SK-N-SH treated with all-trans-retinoic acid at 6 μM for 48 hours (cell line): ENCODE results near the gene BCAR3.
A peak's percentile ranks its signal among the peaks of the same experiment; 100 is the strongest.

Experiments
- ATAC-seq: fragments of 200-7000 bp; cut with Tn5 transposase; 3 replicates; pipeline ENCODE4 v1.9.1; 2020; ENCODE audit warnings: mild to moderate bottlenecking, moderate library complexity
- ARNTL ChIP-seq: fragments of 450-650 bp; formaldehyde crosslinking; IDR thresholded peaks from 2 replicates; pipeline ENCODE4 v1.5.0; 2020; ENCODE audit warnings: low read depth, mild to moderate bottlenecking, moderate library complexity, borderline replicate concordance
- BACH2 ChIP-seq: fragments of 250-450 bp; sonication (Bioruptor Pico); IDR thresholded peaks from 2 replicates; pipeline ENCODE4 v1.9.0; 2021; ENCODE audit warnings: mild to moderate bottlenecking, borderline replicate concordance
- ISL1 ChIP-seq: fragments of 250-450 bp; sonication (Bioruptor Pico); IDR thresholded peaks from 2 replicates; pipeline ENCODE4 v2.1.2; 2022; ENCODE audit warnings: mild to moderate bottlenecking, moderate library complexity
- PPARA ChIP-seq: fragments of 250-450 bp; sonication (Bioruptor Pico); IDR thresholded peaks from 2 replicates; pipeline ENCODE4 v1.5.0; 2020; ENCODE audit warnings: mild to moderate bottlenecking, borderline replicate concordance
- RARB ChIP-seq: fragments of 250-450 bp; sonication (Bioruptor Pico); IDR thresholded peaks from 2 replicates; pipeline ENCODE4 v1.8.0; 2021; ENCODE audit warnings: mild to moderate bottlenecking, moderate library complexity
- SNAI2 ChIP-seq: fragments of 250-450 bp; sonication (Bioruptor Pico); IDR thresholded peaks from 2 replicates; pipeline ENCODE4 v1.5.0; 2020; ENCODE audit warnings: mild to moderate bottlenecking, moderate library complexity
- ZC3H10 ChIP-seq: fragments of 250-450 bp; sonication (Bioruptor Pico); IDR thresholded peaks from 2 replicates; pipeline ENCODE4 v1.5.1; 2021; ENCODE audit warnings: mild to moderate bottlenecking, moderate library complexity
- ZFP3 ChIP-seq: fragments of 250-450 bp; sonication (Bioruptor Pico); IDR thresholded peaks from 2 replicates; pipeline ENCODE4 v1.5.0; 2020; ENCODE audit warnings: mild to moderate bottlenecking, moderate library complexity
- ZNF565 ChIP-seq: fragments of 450-650 bp; formaldehyde crosslinking; conservative IDR thresholded peaks from 2 replicates; pipeline ENCODE4 v1.5.0; 2020; ENCODE audit warnings: low read depth, mild to moderate bottlenecking, moderate library complexity
- ZNF70 ChIP-seq: fragments of 450-650 bp; formaldehyde crosslinking; IDR thresholded peaks from 2 replicates; pipeline ENCODE4 v1.5.0; 2020; ENCODE audit warnings: mild to moderate bottlenecking, moderate library complexity
- ZNF8 ChIP-seq: fragments of 450-650 bp; formaldehyde crosslinking; IDR thresholded peaks from 2 replicates; pipeline ENCODE4 v1.5.0; 2020; ENCODE audit warnings: mild to moderate bottlenecking, moderate library complexity
- TF ChIP-seq, protein P1 (sequence below): fragments of 250-450 bp; sonication (Bioruptor Pico); IDR thresholded peaks from 2 replicates; pipeline ENCODE4 v1.5.1; 2021; ENCODE audit warnings: mild to moderate bottlenecking, moderate library complexity
- TF ChIP-seq, protein P2 (sequence below): fragments of 250-450 bp; sonication (Bioruptor Pico); IDR thresholded peaks from 2 replicates; pipeline ENCODE4 v1.5.1; 2020; ENCODE audit warnings: low read depth, mild to moderate bottlenecking, moderate library complexity
- TF ChIP-seq, protein P3 (sequence below): fragments of 250-450 bp; sonication (Bioruptor Pico); IDR thresholded peaks from 2 replicates; pipeline ENCODE4 v1.5.0; 2020; ENCODE audit warnings: mild to moderate bottlenecking, moderate library complexity
- TF ChIP-seq, protein P4 (sequence below): fragments of 250-450 bp; sonication (Bioruptor Pico); IDR thresholded peaks from 2 replicates; pipeline ENCODE4 v1.8.0; 2021; ENCODE audit warnings: low read depth, mild to moderate bottlenecking, moderate library complexity, borderline replicate concordance
- TF ChIP-seq, protein P5 (sequence below): fragments of 250-450 bp; sonication (Bioruptor Pico); IDR thresholded peaks from 2 replicates; pipeline ENCODE4 v1.8.0; 2020; ENCODE audit warnings: mild to moderate bottlenecking, moderate library complexity, borderline replicate concordance

Gene BCAR3

DNA sequence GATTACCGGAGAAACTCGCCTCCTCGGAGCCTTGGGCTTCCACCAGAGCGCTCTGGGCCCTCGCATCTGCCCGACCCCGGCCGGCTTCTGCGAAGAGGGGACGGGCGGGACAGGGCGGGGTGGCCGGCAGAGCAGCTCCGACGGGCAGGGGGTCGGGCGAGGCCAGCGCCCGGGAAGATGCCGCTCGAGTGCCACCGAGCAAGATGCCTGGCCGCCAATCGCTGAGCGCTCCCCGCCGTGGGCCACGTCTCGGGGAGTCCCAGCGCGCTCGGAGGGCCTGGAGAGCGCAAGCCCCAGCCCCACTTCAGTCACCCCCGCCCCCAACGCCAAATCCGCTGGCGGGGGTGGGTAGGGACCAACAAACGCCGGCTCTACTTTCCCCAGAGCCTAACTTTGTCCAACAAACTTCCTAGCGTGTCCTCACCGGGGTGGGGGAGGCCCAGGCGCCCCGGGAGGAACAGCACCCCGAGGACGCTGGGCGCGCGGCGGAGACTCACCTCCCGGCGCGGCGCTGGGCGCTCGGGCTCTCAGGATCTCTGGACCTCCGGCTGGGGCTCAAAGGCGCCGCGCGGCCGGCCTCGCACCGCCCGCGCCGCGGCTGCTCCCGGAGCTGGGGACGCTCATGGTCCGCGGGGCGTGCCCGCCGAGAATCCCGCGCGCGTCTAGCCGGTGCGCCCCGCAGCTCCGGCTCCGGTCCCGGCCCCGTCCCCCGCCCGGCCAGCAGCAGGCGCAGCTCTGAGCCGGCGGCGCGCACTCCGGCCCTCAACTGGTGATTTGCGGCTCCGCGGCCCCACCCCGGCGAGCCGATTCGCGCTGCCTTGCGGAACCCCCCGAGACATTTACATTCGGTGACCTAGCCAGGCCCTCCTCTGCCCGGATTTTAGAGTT lies at the start of gene BCAR3:
TSS of gene BCAR3 (minus strand) at position 737 of the 888 bp plus-strand sequence. CDS start 6,907 bp downstream, outside the sequence.
- TF ChIP-seq, protein P1, sequence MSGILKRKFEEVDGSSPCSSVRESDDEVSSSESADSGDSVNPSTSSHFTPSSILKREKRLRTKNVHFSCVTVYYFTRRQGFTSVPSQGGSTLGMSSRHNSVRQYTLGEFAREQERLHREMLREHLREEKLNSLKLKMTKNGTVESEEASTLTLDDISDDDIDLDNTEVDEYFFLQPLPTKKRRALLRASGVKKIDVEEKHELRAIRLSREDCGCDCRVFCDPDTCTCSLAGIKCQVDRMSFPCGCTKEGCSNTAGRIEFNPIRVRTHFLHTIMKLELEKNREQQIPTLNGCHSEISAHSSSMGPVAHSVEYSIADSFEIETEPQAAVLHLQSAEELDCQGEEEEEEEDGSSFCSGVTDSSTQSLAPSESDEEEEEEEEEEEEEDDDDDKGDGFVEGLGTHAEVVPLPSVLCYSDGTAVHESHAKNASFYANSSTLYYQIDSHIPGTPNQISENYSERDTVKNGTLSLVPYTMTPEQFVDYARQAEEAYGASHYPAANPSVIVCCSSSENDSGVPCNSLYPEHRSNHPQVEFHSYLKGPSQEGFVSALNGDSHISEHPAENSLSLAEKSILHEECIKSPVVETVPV (CRISPR knock-in tag) = no peak
- TF ChIP-seq PPARA (no peak), ZNF70 (CRISPR knock-in tag) (no peak), SNAI2 (CRISPR knock-in tag) (no peak), ZNF8 (CRISPR knock-in tag) (no peak), ZFP3 (CRISPR knock-in tag) (no peak), RARB (CRISPR knock-in tag) (no peak), ZC3H10 (no peak), ZNF565 (CRISPR knock-in tag) (no peak)
- TF ChIP-seq, protein P2, sequence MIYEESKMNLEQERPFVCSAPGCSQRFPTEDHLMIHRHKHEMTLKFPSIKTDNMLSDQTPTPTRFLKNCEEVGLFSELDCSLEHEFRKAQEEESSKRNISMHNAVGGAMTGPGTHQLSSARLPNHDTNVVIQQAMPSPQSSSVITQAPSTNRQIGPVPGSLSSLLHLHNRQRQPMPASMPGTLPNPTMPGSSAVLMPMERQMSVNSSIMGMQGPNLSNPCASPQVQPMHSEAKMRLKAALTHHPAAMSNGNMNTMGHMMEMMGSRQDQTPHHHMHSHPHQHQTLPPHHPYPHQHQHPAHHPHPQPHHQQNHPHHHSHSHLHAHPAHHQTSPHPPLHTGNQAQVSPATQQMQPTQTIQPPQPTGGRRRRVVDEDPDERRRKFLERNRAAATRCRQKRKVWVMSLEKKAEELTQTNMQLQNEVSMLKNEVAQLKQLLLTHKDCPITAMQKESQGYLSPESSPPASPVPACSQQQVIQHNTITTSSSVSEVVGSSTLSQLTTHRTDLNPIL (CRISPR knock-in tag) = no peak
- peak; percentile 68 for ATAC-seq

DNA sequence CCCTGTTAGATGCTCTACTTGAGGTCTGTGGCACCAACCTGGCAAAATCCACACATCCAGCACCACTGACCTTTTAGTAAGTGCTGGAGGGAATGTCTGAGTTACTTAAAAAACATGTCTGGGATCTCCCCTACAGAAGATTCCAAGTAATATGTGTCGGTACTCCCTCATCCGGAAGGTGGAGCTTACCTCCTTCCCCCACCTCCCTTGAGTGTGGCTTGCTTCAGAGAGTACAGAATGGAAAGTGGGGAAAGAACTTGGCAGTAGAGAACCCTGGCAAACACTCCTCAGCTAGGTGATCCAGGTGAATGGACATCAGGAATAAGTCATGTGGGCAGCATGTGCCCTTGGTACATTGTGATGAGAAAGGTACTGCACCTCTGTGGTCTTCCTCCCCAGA lies 49.0 kb upstream of the BCAR3 start:
- no peak for ATAC-seq
- TF ChIP-seq, protein P1 (CRISPR knock-in tag) = no peak
- TF ChIP-seq ISL1 (CRISPR knock-in tag) = no peak

DNA sequence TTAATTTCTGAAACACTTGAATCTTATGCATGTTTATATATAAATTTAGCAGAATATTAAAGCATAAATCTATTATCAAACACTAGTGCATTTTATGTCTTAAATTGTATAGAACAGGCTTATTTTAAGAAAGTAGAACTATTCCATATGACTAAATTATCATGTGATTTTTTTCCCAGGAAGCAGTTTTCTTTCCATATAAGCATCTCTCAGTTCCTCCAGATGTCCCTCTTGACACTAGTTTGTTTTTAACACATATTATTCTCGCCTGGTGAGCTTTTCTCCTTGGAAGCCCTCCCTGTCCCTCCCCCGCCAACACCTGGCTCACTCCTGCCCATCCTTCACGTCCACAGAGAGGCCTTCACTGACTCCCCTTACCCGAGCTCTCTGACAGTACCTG lies 48.3 kb upstream of the BCAR3 start:
- no peak for TF ChIP-seq ZNF8 (CRISPR knock-in tag)
- TF ChIP-seq PPARA = no peak
- TF ChIP-seq, protein P3, sequence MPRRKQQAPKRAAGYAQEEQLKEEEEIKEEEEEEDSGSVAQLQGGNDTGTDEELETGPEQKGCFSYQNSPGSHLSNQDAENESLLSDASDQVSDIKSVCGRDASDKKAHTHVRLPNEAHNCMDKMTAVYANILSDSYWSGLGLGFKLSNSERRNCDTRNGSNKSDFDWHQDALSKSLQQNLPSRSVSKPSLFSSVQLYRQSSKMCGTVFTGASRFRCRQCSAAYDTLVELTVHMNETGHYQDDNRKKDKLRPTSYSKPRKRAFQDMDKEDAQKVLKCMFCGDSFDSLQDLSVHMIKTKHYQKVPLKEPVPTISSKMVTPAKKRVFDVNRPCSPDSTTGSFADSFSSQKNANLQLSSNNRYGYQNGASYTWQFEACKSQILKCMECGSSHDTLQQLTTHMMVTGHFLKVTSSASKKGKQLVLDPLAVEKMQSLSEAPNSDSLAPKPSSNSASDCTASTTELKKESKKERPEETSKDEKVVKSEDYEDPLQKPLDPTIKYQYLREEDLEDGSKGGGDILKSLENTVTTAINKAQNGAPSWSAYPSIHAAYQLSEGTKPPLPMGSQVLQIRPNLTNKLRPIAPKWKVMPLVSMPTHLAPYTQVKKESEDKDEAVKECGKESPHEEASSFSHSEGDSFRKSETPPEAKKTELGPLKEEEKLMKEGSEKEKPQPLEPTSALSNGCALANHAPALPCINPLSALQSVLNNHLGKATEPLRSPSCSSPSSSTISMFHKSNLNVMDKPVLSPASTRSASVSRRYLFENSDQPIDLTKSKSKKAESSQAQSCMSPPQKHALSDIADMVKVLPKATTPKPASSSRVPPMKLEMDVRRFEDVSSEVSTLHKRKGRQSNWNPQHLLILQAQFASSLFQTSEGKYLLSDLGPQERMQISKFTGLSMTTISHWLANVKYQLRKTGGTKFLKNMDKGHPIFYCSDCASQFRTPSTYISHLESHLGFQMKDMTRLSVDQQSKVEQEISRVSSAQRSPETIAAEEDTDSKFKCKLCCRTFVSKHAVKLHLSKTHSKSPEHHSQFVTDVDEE (CRISPR knock-in tag) = no peak
- TF ChIP-seq BACH2 (CRISPR knock-in tag) = no peak
- TF ChIP-seq ZC3H10 = no peak
- TF ChIP-seq ZFP3 (CRISPR knock-in tag) = no peak
- TF ChIP-seq, protein P2 (CRISPR knock-in tag) = no peak
- TF ChIP-seq, all 23 proteins: peak for 0
- ATAC-seq = no peak

DNA sequence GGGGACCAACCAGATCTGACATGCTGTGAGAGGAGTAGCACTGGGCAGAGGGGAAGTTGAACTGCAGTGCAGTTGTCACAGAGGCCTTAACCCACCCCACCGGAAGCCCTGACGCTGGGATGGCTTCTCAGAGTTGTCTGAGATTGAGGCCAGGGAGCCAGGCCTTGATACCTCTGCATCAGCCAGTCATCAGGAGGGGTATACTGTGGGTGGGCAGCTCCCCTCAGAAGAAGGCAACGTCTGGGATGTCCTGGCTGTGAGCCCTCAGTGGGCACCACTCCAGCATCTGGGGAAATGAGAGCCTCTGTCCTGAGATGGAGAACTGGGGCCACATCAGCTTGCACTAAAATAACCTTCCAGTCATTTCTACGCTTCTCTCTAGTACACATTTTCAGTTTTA lies 47.9 kb upstream of the BCAR3 start:
- no peak for ATAC-seq
- TF ChIP-seq, protein P4, sequence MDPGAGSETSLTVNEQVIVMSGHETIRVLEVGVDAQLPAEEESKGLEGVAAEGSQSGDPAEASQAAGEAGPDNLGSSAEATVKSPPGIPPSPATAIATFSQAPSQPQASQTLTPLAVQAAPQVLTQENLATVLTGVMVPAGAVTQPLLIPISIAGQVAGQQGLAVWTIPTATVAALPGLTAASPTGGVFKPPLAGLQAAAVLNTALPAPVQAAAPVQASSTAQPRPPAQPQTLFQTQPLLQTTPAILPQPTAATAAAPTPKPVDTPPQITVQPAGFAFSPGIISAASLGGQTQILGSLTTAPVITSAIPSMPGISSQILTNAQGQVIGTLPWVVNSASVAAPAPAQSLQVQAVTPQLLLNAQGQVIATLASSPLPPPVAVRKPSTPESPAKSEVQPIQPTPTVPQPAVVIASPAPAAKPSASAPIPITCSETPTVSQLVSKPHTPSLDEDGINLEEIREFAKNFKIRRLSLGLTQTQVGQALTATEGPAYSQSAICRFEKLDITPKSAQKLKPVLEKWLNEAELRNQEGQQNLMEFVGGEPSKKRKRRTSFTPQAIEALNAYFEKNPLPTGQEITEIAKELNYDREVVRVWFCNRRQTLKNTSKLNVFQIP = no peak
- TF ChIP-seq, protein P2 (CRISPR knock-in tag) = no peak
- TF ChIP-seq, protein P5, sequence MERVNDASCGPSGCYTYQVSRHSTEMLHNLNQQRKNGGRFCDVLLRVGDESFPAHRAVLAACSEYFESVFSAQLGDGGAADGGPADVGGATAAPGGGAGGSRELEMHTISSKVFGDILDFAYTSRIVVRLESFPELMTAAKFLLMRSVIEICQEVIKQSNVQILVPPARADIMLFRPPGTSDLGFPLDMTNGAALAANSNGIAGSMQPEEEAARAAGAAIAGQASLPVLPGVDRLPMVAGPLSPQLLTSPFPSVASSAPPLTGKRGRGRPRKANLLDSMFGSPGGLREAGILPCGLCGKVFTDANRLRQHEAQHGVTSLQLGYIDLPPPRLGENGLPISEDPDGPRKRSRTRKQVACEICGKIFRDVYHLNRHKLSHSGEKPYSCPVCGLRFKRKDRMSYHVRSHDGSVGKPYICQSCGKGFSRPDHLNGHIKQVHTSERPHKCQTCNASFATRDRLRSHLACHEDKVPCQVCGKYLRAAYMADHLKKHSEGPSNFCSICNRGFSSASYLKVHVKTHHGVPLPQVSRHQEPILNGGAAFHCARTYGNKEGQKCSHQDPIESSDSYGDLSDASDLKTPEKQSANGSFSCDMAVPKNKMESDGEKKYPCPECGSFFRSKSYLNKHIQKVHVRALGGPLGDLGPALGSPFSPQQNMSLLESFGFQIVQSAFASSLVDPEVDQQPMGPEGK = no peak
- TF ChIP-seq ARNTL (no peak), SNAI2 (CRISPR knock-in tag) (no peak), ZNF8 (CRISPR knock-in tag) (no peak), ZNF70 (CRISPR knock-in tag) (no peak), ZC3H10 (no peak)
- TF ChIP-seq, protein P3 (CRISPR knock-in tag) = no peak
